Gastrocnemius medialis (tissue), 4 donors: ENCODE results near the gene OTUD5. TPM values are rescaled to one million over a fixed set of nuclear protein-coding genes. Genes with fewer than 3 reads are reported as not detected.

Experiments
- ATAC-seq, 2 donors: fragments of 150-250 bp; one replicate each; pipeline ENCODE4 v1.9.1; 2016
- DNase-seq, 2 donors: peaks; one replicate each; pipeline ENCODE4 v3.0.0-alpha.2; 2019
- H3K27ac ChIP-seq, 4 donors: fragments of 200-600 bp; sonication (generic); 1 replicate in 1 of 4; 2 replicates in 3 of 4; pipeline ENCODE4 v1.5.1; 2016 to 2018; ENCODE audit warnings: mild to moderate bottlenecking in 2 of 4, moderate library complexity in 1 of 4
- H3K27me3 ChIP-seq, 3 donors: fragments of 200-600 bp; sonication (generic) in 2 of 3; 1 replicate in 1 of 3; 2 replicates in 2 of 3; pipeline versions ENCODE4 v1.5.1 to v1.6.0; 2016 to 2019; ENCODE audit warnings: mild to moderate bottlenecking in 1 of 3, moderate library complexity in 1 of 3
- H3K36me3 ChIP-seq, 2 donors: fragments of 200-600 bp; sonication (generic) in 1 of 2; one replicate each; pipeline ENCODE4 v1.5.1; 2017 to 2018
- H3K4me1 ChIP-seq, 2 donors: fragments of 200-600 bp; sonication (generic) in 1 of 2; one replicate each; pipeline ENCODE4 v1.5.1; 2016 to 2017; ENCODE audit warnings: mild to moderate bottlenecking in 2 of 2
- H3K4me3 ChIP-seq, 4 donors: fragments of 200-600 bp; sonication (generic) in 3 of 4; 1 replicate in 1 of 4; 2 replicates in 3 of 4; pipeline ENCODE4 v1.5.1; 2016 to 2019; ENCODE audit warnings: mild to moderate bottlenecking in 2 of 4
- H3K9me3 ChIP-seq, 3 donors: fragments of 200-600 bp; sonication (generic) in 2 of 3; 1 replicate in 1 of 3; 2 replicates in 2 of 3; pipeline ENCODE4 v1.5.1; 2016 to 2019
- POLR2A ChIP-seq, 2 donors: fragments of 450-650 bp; IDR thresholded peaks; one replicate each; pipeline ENCODE4 v1.6.1; 2017; ENCODE audit warnings: antibody characterized with exemption in 2 of 2, mild to moderate bottlenecking in 2 of 2, moderate library complexity in 2 of 2
- in situ Hi-C, 4 donors: fragments of 200-750 bp; cut with MboI; loops; one replicate each; pipeline versions ENCODE4 v1.15.0 to v1.8.0; 2017; ENCODE audit warnings: low sequenced_read_pairs in 4 of 4
- intact Hi-C: fragments of 100-400 bp; cut with DNase I; formaldehyde crosslinking; loops from one replicate; pipeline ENCODE4 v1.15.1; 2023; ENCODE audit warnings: low total_unique reads
- total RNA-seq, 4 donors: library from RNA; depleted of rRNA; stranded (reverse); fragments of >200 nt; gene quantifications; one replicate each; pipeline versions ENCODE4 v1.1.0 to v1.2.3, GENCODE V29; 2016
- TF ChIP-seq, protein P1 (sequence below), 5 experiments: fragments of 450-650 bp in 3 of 5; fragments of 200-600 bp in 2 of 5; sonication (generic) in 2 of 5; IDR thresholded peaks in 4 of 5; conservative IDR thresholded peaks in 1 of 5; 1 replicate in 4 of 5; 2 replicates in 1 of 5; pipeline ENCODE4 v1.5.1; 2016 to 2019; ENCODE audit warnings: antibody characterized with exemption in 5 of 5, mild to moderate bottlenecking in 3 of 5, moderate library complexity in 3 of 5

OTUD5 gene
- total RNA-seq, 4 donors from 2014 or later, result 22.2 to 32.2 (median 28.5) TPM

DNA sequence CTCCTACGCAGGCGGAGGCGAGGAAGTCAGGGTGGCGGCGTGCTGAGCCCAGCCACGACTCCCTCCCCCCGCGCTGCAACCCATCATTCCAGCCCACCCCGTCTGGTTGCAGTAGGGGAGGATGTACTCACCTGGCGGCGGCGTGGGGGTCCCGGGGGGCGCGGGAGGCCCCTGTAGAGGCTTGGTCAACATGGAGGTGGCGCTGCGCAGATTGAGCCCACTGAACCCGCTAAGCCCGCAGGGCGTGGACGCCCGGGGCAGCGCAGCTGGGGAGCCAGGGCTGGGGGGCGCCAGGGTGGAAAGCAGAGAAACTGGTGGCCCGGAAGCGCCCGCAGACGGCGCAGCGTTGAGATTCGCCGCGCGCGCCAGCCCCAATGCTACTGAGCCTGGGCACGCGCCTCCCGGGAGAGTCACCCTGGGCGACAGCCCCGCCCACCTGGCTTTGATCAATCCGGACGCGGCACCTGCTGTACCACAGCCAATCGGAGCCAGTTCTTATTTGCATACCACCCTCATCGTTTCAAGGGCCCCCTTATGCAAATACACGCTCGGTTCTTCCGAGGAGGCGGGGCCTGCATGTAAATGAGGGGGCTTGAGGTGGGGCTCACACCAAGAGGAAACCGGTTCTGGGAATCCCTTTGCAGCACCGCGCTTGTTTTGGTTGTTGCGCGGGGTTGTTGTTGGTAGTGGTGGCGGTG is 38.6 kb downstream of the OTUD5 start, which contains the start of gene PIM2:
PIM2 (minus strand) TSS at position 382 of the 698 bp plus-strand sequence; CDS start at position 192, 190 bp downstream.
- H3K27ac ChIP-seq, result peak within 1 kb of the TSS; percentile 83 to 89 (median 86)
- DNase-seq (peak; percentile 78 to 88), ATAC-seq (peak; percentile 86 to 89)
- H3K4me1 ChIP-seq, result peaks cover 0 to 4% of the 10 kb centered on the region in 2 donors
- TF ChIP-seq, protein P1, sequence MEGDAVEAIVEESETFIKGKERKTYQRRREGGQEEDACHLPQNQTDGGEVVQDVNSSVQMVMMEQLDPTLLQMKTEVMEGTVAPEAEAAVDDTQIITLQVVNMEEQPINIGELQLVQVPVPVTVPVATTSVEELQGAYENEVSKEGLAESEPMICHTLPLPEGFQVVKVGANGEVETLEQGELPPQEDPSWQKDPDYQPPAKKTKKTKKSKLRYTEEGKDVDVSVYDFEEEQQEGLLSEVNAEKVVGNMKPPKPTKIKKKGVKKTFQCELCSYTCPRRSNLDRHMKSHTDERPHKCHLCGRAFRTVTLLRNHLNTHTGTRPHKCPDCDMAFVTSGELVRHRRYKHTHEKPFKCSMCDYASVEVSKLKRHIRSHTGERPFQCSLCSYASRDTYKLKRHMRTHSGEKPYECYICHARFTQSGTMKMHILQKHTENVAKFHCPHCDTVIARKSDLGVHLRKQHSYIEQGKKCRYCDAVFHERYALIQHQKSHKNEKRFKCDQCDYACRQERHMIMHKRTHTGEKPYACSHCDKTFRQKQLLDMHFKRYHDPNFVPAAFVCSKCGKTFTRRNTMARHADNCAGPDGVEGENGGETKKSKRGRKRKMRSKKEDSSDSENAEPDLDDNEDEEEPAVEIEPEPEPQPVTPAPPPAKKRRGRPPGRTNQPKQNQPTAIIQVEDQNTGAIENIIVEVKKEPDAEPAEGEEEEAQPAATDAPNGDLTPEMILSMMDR (IDR thresholded peaks at IDR 0.05 in 4 of 5, conservative IDR thresholded peaks at IDR 0.05 in 1 of 5), result no peak
- TF ChIP-seq POLR2A (IDR thresholded peaks at IDR 0.05), result peak; percentile 85 to 94
- peaks cover 0 to 8% of the 10 kb centered on the region in 2 donors for H3K36me3 ChIP-seq
- H3K9me3 ChIP-seq, result no peaks in the 10 kb centered on the region
- H3K4me3 ChIP-seq, result peak within 1 kb of the TSS; percentile 61 to 74 (median 66)
- H3K27me3 ChIP-seq, result no peaks in the 10 kb centered on the region
- intact Hi-C loops (loop anchor here (1.0 to 5.0 kb wide), 3 partner anchors 38 to 241 kb away; partner anchors contain the start of genes OTUD5 and TFE3), in situ Hi-C loops (no loop called here)

DNA sequence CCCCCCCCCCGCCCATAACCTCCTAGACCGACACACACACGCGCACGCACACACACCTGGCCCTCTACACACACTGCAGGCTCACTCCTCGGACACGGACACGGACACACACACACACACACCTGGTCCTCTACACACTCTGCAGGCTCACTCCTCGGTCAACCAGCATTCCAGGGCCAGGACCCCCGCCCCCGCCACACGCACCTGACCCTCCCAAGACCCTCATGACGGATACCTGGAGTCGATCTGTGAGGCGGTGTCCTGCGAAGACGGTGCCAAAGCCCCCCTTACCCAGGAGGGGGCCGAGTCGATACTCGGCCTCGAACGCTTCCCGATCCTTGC is 39.1 kb downstream of the OTUD5 start:
- Histone ChIP-seq H3K27ac (peak overlapping the region; percentile 83 to 89 (median 86)), H3K36me3 (peaks cover 0 to 3% of the 10 kb centered on the region in 2 donors), H3K27me3 (no peaks in the 10 kb centered on the region), H3K9me3 (no peaks in the 10 kb centered on the region), H3K4me3 (peak overlapping the region; percentile 61 to 74 (median 66)), H3K4me1 (peaks cover 0 to 4% of the 10 kb centered on the region in 2 donors)
- intact Hi-C loops (loop anchor here (2.0 to 5.0 kb wide), 2 partner anchors 39 to 241 kb away; partner anchors contain the start of gene OTUD5), in situ Hi-C loops (no loop called here)
- ATAC-seq (no peak), DNase-seq (no peak)
- TF ChIP-seq, protein P1 (IDR thresholded peaks at IDR 0.05 in 4 of 5, conservative IDR thresholded peaks at IDR 0.05 in 1 of 5), result no peak
- TF ChIP-seq POLR2A (IDR thresholded peaks at IDR 0.05), result no peak

DNA sequence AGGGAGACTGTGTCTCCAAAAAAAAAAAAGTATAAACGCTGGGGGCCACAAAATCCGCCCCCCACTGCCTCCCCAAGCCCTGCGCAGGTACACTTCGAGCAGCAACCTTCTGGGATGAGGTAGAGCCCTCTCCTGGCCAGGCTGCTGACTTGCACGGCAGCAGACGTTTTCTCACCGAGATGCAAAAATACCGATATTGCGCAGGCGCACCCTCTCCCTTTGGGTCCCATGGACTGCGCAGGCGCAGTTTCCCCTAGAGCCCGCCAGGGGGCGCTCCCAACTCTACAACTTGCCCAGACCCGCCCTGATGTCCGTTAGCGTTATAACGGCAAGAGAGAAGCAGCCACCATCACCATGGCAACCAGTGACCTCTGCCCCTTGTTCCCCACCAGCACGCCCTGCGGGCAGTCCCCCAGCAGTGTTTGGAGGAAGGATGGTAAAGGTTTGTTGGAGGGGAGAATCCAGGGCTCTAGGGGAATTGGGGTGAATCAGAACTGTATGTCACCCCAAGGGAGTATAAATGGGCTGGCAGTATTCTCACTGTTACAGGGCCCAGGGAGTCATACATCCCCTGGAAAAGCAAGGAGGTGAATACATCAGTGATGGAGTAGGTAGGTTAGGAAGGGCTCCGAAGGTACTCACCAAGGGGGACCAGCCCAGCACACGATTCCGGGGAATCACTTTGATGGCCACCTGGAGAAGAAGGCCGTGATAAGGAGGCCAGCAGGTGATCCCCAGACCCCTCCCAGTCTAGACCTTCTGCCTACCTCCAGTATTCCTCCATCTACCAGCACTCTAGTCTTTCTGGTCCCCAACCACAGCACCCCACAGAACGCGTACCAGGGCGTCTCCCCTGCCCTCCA is 40.0 kb downstream of the OTUD5 start:
- H3K9me3 ChIP-seq, result no peaks in the 10 kb centered on the region
- peak overlapping the region in 1 of 4 donors; percentile 68 for H3K4me3 ChIP-seq
- intact Hi-C loops, result loop anchor here (1.0 to 5.0 kb wide), 3 partner anchors 26 to 240 kb away; partner anchors contain the start of gene OTUD5
- ATAC-seq, result peak; percentile 79
- TF ChIP-seq, protein P1 (IDR thresholded peaks at IDR 0.05 in 4 of 5, conservative IDR thresholded peaks at IDR 0.05 in 1 of 5), result peak; percentile 90 to 94 (median 91)
- TF ChIP-seq POLR2A (IDR thresholded peaks at IDR 0.05), result no peak
- no peaks in the 10 kb centered on the region for H3K36me3 ChIP-seq
- peak; percentile 75 to 89 for DNase-seq
- H3K27me3 ChIP-seq, result no peaks in the 10 kb centered on the region
- peaks cover 0 to 4% of the 10 kb centered on the region in 2 donors for H3K4me1 ChIP-seq
- in situ Hi-C loops, result no loop called here
- peak overlapping the region; percentile 31 to 89 (median 67) for H3K27ac ChIP-seq

DNA sequence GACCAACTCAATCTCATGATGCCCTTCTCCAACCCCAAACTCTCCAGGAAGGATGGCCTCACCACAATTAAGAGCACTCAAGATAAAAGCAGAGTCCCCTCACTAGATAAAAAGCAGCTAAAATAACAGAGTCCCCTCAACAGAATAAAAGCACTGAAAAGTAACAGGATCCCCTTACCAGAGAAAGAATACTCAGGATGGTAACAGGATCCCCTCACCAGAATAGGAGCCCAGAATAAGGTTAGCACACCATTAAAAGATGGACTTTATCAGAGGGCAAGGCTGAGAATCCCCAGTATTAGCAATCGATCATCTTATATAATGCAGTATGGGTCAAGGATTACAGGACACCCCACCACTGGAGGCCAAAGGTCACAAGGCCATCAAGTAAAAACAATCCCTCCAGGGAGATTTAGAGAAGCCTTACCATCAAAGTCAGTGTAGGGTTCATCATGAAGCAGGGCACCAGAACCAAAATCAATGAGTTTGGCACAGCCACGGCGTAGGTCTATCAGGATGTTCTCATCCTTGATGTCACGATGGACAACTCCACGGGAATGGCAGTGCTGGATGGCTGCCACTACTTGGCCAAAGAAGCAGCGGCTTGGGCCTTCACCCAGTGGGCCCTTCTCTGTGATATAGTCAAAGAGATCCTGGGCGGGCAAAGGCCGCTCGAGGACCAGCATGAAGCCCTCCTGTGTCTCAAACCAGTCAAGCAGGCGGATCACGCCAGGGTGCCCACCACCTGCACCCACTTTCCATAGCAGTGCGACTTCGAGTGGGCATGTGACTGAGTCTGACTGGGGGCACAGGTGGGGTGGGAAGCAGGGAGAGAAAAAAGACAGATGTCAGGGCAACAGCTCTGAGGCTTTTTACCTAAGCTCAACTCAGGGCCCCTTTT is 42.6 kb downstream of the OTUD5 start:
- no peak for TF ChIP-seq POLR2A (IDR thresholded peaks at IDR 0.05)
- TF ChIP-seq, protein P1 (IDR thresholded peaks at IDR 0.05 in 4 of 5, conservative IDR thresholded peaks at IDR 0.05 in 1 of 5), result no peak
- no peak overlapping the region for H3K4me3 ChIP-seq
- in situ Hi-C loops (no loop called here), intact Hi-C loops (loop anchor here (5.0 kb wide), 1 partner anchor 238 kb away; no protein-coding TSS in a partner anchor)
- peaks cover 7 to 13% of the 10 kb centered on the region in 2 donors for H3K4me1 ChIP-seq
- H3K27me3 ChIP-seq, result no peaks in the 10 kb centered on the region
- no peaks in the 10 kb centered on the region for H3K9me3 ChIP-seq
- H3K36me3 ChIP-seq, result no peaks in the 10 kb centered on the region
- DNase-seq (no peak), ATAC-seq (no peak)
- H3K27ac ChIP-seq, result no peak overlapping the region
